Measurements from ENCODE around the gene OBSCN. TPM values are rescaled to one million over a fixed set of nuclear protein-coding genes. Genes with fewer than 3 reads are reported as not detected.

OBSCN gene
- total and polyA plus RNA-seq, 2 of the 13 experiments (the other 11 are each of a cell fraction or from before 2014, with no cell fraction given), result 0.20 TPM

DNA sequence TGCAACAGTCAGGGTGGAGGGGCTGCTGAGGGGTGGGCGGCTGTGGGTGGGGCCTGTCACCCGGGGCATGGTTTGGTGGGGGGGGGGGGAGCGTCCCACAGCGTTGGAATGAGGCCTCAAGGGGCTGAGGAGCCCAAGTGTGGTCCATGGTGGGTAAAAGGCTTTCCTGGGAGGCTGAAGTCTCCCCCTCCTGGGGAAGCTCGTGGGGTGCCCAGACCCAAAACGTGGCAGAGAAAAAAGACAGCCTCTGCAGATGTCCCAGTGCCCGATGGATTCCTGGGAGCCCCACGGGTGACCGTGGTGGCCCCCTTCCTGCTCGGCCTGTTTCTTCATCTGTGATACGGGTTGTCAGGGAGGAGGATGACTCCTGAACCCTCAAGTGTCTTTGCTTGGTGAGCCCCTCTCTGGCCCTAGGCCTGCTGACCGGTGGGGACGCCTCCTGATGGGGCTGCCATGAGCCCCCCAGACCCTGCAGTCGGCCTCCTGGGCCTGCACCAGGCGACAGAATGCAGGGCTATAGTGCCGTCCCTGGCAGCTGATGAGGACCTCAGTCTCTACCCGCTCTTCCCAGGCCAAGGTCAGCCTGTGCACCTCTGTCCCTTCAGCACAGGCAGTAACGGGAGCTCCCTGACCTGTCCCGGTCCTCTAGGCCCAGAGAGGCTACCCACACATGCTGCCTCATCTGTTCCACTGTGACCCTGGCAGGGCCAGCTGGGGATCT, 1.1 kb downstream of the OBSCN start (continued):
- no peak for TF ChIP-seq HIVEP1 (CRISPR knock-in tag; IDR thresholded peaks at IDR 0.05)
- TF ChIP-seq ZNF75D (CRISPR knock-in tag; IDR thresholded peaks at IDR 0.05; ENCODE audit: borderline replicate concordance), result no peak

DNA sequence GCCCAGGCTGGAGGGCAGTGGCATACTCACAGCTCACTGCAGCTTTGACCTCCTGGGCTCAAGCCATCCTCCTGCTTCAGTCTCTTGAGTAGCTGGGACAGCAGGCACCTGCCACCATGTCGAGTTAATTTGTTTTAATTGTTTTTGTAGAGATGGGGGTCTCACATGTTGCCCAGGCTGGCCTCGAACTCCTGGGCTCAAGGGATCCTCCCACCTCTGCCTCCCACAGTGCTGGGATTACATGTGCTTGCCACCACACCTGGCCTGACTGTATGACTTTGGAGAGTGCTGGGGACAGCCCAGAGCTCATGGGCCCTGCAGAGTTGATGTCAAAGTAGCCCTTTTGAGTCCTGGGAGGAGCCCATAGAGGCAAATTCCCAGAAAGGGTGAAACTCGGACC, 1.8 kb downstream of the OBSCN start:
- no peak overlapping the region for H3K4me3 ChIP-seq (replicated peaks in 1 of 3; ENCODE audit: insufficient read depth in 1 of 3, low read depth in 2 of 3, low read length in 3 of 3)
- in situ Hi-C loops (cut with HindIII; ENCODE audit: extremely low pct_ligation_motif_present, low pct_unique_long_range_greater_than_20kb) (no loop called here), intact Hi-C loops (cut with micrococcal nuclease; ENCODE audit: unreplicated experiment) (no loop called here)
- DNase-seq (ENCODE audit: low spot score), result no peak
- no peak overlapping the region for H3K4me2 ChIP-seq (ENCODE audit: low read depth, low read length)
- no peak overlapping the region for H3K9ac ChIP-seq (ENCODE audit: insufficient read depth, low read depth, low read length)
- H3K27me3 ChIP-seq (ENCODE audit: control insufficient read depth in 1 of 2, insufficient read depth in 2 of 2, low read length in 2 of 2), result peaks cover 4 to 28% of the 10 kb centered on the region in 2 experiments; a peak in 4 of 5 replicates
- no peaks in the 10 kb centered on the region for H3K36me3 ChIP-seq (replicated peaks in 1 of 2; ENCODE audit: control insufficient read depth in 1 of 2, insufficient read depth in 2 of 2, low read length in 2 of 2)
- H3K27ac ChIP-seq (ENCODE audit: extremely low read length, insufficient read depth, low read length), result no peak overlapping the region
- ChIA-PET CTCF (ENCODE audit: low intra/inter-chr PET ratio, low total read pairs) (no interaction called here), POLR2A (no interaction called here)
- H4K20me1 ChIP-seq (ENCODE audit: insufficient read depth, low read length), result no peaks in the 10 kb centered on the region
- BruUV-seq (replicated peaks), result no TSS peak
- no peaks in the 10 kb centered on the region for H3K9me3 ChIP-seq (ENCODE audit: low read length)
- H3K4me1 ChIP-seq (ENCODE audit: insufficient read depth, low read length), result no peaks in the 10 kb centered on the region
- no peak for ATAC-seq
- whole genome bisulfite sequencing (ENCODE audit: low lambda C conversion rate), result 0% methylated on average over 2 of the region's 3 CpGs
- no peak for TF ChIP-seq ZNF678 (CRISPR knock-in tag; IDR thresholded peaks at IDR 0.05)
- TF ChIP-seq ZNF512 (CRISPR knock-in tag; IDR thresholded peaks at IDR 0.05), result no peak
- no peak for TF ChIP-seq PREB (CRISPR knock-in tag; IDR thresholded peaks at IDR 0.05)
- no peak for TF ChIP-seq ARNT (IDR thresholded peaks at IDR 0.05)
- TF ChIP-seq CEBPG (CRISPR knock-in tag; IDR thresholded peaks at IDR 0.05), result no peak
- TF ChIP-seq BCL6 (CRISPR knock-in tag; IDR thresholded peaks at IDR 0.05), result no peak
- no peak for TF ChIP-seq E2F2 (CRISPR knock-in tag; IDR thresholded peaks at IDR 0.05; ENCODE audit: borderline replicate concordance)
- no peak for TF ChIP-seq SPEN (CRISPR knock-in tag; IDR thresholded peaks at IDR 0.05; ENCODE audit: low read depth)
- no peak overlapping the region for H2AFZ ChIP-seq (ENCODE audit: low read length)
- H3K79me2 ChIP-seq (ENCODE audit: insufficient read depth, low read length), result no peaks in the 10 kb centered on the region
- no peak for FAIRE-seq
